ENCODE data around the gene RPS6KL1. TPM values are rescaled to one million over a fixed set of nuclear protein-coding genes. Genes with fewer than 3 reads are reported as not detected.

Gene RPS6KL1
- total RNA-seq, 2 donors from 2014 or later: 9.4 to 17.6 TPM

DNA sequence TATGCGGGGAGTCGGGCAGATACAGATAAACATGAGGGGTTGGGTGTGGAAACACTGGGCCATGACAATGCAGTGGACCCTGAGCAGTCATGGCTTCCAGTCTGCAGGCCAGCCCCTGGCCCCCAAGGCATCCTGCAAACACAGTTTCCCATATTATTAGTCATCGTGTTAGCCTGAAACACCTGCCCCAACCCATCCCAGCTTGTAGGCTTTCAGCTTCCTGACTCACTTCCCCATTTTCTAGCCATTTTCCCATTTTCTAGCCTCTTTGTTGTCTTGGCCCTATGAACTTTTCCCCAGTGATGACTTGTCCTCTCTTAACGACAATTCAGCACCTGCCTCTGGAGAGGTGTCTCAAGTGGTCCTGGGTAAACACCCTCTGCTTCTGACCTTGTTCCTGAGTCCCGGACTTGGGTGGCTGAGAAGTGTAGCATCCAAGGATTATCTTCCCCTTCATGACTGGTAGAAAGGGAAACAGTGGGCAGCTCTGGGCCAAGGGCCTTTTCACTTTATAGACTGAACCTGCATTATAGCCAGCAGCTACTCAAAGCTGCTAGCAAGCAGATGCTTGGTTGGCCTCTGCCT, 36.6 kb upstream of the RPS6KL1 start:
- DNase-seq (ENCODE audit: low spot score) (no peak), ATAC-seq (ENCODE audit: insufficient number of reproducible peaks, low FRiP score, low read depth) (no peak)
- Histone ChIP-seq H3K27me3 (replicated peaks; ENCODE audit: insufficient read depth) (no peaks in the 10 kb centered on the region), H3K4me1 (ENCODE audit: control insufficient read depth in 1 of 2, low read depth in 2 of 2) (peaks cover 3 to 13% of the 10 kb centered on the region in 2 donors), H3K27ac (no peak overlapping the region), H3K36me3 (no peaks in the 10 kb centered on the region), H3K9me3 (no peaks in the 10 kb centered on the region), H3K4me3 (no peak overlapping the region)
- no peak for TF ChIP-seq CTCF (IDR thresholded peaks at IDR 0.05)

DNA sequence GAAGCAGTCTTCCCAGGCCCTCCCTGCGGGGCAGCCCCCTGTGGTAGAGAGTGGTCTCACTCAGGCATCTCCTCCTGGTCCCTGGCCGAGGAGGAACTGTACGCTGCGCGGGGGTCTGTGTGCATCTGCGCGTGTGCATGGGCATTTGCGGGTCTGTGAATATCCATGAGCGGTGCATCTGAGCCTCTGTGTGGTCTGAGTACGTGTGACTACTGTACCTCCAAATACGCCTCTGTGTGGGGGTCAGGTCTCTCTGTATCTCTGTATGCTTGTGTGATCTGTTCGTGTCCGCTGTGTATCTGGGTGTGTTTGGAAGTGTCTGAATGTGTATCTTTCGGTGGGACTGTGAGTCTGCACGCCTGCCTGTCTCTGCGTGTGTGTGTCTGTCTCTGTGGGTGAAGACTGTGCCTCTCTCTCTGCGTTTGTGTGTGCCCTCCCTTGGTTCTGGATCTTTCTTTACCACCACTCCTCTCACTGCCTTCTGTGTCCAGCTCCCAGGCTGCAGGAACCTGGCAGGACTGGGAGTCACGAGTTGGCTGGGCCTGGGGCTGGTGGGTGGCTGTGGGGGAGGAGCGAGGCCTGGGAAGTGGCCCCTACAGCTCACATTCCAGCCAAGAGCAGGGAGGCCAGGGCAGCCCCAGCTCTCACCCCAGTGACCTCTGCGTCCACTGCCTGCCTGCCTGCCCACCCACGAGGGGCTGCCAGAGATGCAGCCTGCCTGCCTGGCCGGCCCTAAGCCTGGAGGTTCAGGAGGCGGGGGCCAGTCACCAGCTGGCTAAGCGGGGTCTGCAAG, 33.4 kb upstream of the RPS6KL1 start:
- H3K27me3 ChIP-seq (replicated peaks; ENCODE audit: insufficient read depth): no peaks in the 10 kb centered on the region
- ATAC-seq (ENCODE audit: insufficient number of reproducible peaks, low FRiP score, low read depth) (no peak), DNase-seq (ENCODE audit: low spot score) (no peak)
- TF ChIP-seq CTCF (IDR thresholded peaks at IDR 0.05): no peak
- no peak overlapping the region for H3K4me3 ChIP-seq
- H3K9me3 ChIP-seq: no peaks in the 10 kb centered on the region
- H3K36me3 ChIP-seq: no peaks in the 10 kb centered on the region
- no peak overlapping the region for H3K27ac ChIP-seq
- peaks cover 12 to 39% of the 10 kb centered on the region in 2 donors for H3K4me1 ChIP-seq (ENCODE audit: control insufficient read depth in 1 of 2, low read depth in 2 of 2)

GRCh38 chr14:74956027-74956279, 32.9 kb upstream of the RPS6KL1 start:
- TF ChIP-seq CTCF (IDR thresholded peaks at IDR 0.05): no peak
- ATAC-seq (ENCODE audit: insufficient number of reproducible peaks, low FRiP score, low read depth) (no peak), DNase-seq (ENCODE audit: low spot score) (no peak)
- no peaks in the 10 kb centered on the region for H3K9me3 ChIP-seq
- H3K27me3 ChIP-seq (replicated peaks; ENCODE audit: insufficient read depth): no peaks in the 10 kb centered on the region
- no peak overlapping the region for H3K27ac ChIP-seq
- no peaks in the 10 kb centered on the region for H3K36me3 ChIP-seq
- H3K4me1 ChIP-seq (ENCODE audit: control insufficient read depth in 1 of 2, low read depth in 2 of 2): peaks cover 12 to 39% of the 10 kb centered on the region in 2 donors
- H3K4me3 ChIP-seq: peak overlapping the region; percentile 75

DNA sequence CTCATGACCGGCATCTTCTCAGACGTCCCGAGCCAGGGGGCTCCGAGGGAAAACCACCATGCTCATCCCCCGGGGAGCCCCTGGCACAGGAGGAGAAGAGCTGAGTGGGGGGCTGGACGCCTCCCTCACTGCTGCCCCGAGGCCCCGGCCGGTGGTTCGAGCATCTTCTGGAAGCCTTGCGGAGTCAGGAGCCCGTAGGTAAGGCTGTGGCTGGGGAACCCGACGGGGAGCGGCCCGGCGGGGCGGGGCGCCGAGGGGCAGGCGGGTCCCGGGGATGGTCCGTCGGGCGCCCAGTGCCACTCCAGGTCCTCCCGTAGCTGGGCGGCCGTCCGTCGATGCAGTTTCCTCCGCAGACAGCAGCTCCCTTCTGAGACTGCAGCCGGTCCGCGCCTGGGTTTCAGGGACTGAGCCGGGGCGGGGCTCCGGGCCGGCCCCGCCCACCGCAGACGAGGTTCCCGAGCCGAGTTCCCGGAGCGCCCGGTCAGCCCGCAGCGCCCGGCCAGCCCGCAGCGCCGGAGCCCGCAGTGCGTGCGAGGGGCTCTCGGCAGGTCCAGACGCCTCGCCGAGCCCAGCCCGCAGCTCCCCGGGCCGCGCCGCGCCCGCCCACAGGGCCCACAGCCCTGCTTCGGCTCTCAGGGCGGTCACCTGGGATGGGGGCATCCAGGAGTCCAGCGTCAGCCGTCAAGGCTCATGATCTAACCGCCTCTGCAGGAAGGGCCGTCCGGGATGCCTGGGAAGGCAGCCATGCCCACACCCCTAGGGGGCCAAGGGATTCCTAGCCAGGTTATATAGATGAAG, 32.4 kb upstream of the RPS6KL1 start, which contains the start of gene PGF:
TSS of gene PGF (minus strand) at position 369 of the 798 bp plus-strand sequence. CDS start at position 14, 355 bp downstream.
- ATAC-seq (ENCODE audit: insufficient number of reproducible peaks, low FRiP score, low read depth): no peak
- H3K27ac ChIP-seq: peak within 1 kb of the TSS in 1 of 2 donors; percentile 67
- no peaks in the 10 kb centered on the region for H3K36me3 ChIP-seq
- peak within 1 kb of the TSS; percentile 75 for H3K4me3 ChIP-seq
- H3K27me3 ChIP-seq (replicated peaks; ENCODE audit: insufficient read depth): no peaks in the 10 kb centered on the region
- no peaks in the 10 kb centered on the region for H3K9me3 ChIP-seq
- H3K4me1 ChIP-seq (ENCODE audit: control insufficient read depth in 1 of 2, low read depth in 2 of 2): peaks cover 12 to 39% of the 10 kb centered on the region in 2 donors
- TF ChIP-seq CTCF (IDR thresholded peaks at IDR 0.05): no peak
- no peak for DNase-seq (ENCODE audit: low spot score)

DNA sequence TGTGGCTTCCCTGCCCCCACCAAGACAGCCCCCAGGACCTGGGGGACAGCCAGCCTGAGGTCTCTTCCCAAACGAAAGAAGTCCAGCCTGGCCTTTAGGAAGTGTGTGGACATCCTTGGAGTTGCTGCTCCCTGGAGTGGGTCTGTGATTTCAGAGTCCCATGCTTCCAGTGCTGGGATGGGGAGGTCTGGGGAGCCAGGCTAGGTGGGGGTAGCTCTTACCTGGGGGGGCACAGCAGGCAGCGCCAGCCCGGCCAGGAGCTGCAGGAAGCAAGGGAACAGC, 31.8 kb upstream of the RPS6KL1 start:
- Histone ChIP-seq H3K27me3 (replicated peaks; ENCODE audit: insufficient read depth) (no peaks in the 10 kb centered on the region), H3K4me3 (peak overlapping the region; percentile 75), H3K4me1 (ENCODE audit: control insufficient read depth in 1 of 2, low read depth in 2 of 2) (peaks cover 12 to 39% of the 10 kb centered on the region in 2 donors), H3K9me3 (no peaks in the 10 kb centered on the region), H3K36me3 (no peaks in the 10 kb centered on the region), H3K27ac (peak overlapping the region in 1 of 2 donors; percentile 67)
- DNase-seq (ENCODE audit: low spot score) (no peak), ATAC-seq (ENCODE audit: insufficient number of reproducible peaks, low FRiP score, low read depth) (no peak)
- TF ChIP-seq CTCF (IDR thresholded peaks at IDR 0.05): no peak

Measured in thoracic aorta (tissue), 2 donors.